Measurements from ENCODE around the gene HSPD1. TPM values are rescaled to one million over a fixed set of nuclear protein-coding genes. Genes with fewer than 3 reads are reported as not detected.

The HSPD1 gene
- total and polyA plus RNA-seq, 9 of the 15 experiments (the other 6 are each of a cell fraction or from before 2014, with no cell fraction given): 398 to 1,014 (median 622) TPM

GRCh38 chr2:197453123-197453913, 46.3 kb downstream of the HSPD1 start, which contains the start of gene COQ10B (continued):
- TF ChIP-seq ZBTB9 (CRISPR knock-in tag; IDR thresholded peaks at IDR 0.05): no peak
- no peak for TF ChIP-seq TGIF2 (CRISPR knock-in tag; IDR thresholded peaks at IDR 0.05)
- no peak for TF ChIP-seq CREB5 (CRISPR knock-in tag; IDR thresholded peaks at IDR 0.05)
- TF ChIP-seq CBFB (CRISPR knock-in tag; IDR thresholded peaks at IDR 0.05): 0 out of 2 replicates have a peak, but pooled peaks have one; percentile 0
- no peak for TF ChIP-seq PCBP2 (IDR thresholded peaks at IDR 0.05; ENCODE audit: low read depth, low read length, poor library complexity, severe bottlenecking)
- TF ChIP-seq BRD9 (IDR thresholded peaks at IDR 0.05; ENCODE audit: low read depth, partially characterized antibody): no peak
- no peak for TF ChIP-seq ZNF512 (tag; IDR thresholded peaks at IDR 0.05)
- TF ChIP-seq RREB1 (CRISPR knock-in tag; IDR thresholded peaks at IDR 0.05): 0 out of 2 replicates have a peak, but pooled peaks have one; percentile 12
- TF ChIP-seq CHD1 (IDR thresholded peaks at IDR 0.05; ENCODE audit: low read length): peak; percentile 95
- no peak for TF ChIP-seq ZHX1 (conservative IDR thresholded peaks at IDR 0.05; ENCODE audit: low read length)
- TF ChIP-seq ARHGAP35 (IDR thresholded peaks at IDR 0.05; ENCODE audit: partially characterized antibody): no peak

All from K562 (cell line).